ENCODE results near the gene ADK.

GRCh38 chr10:74394416-74394969, 243.5 kb downstream of the ADK start:
- TF ChIP-seq CTCF (IDR thresholded peaks at IDR 0.05; ENCODE audit: insufficient read depth, low read depth, low read length) (no peak), EZH2 (IDR thresholded peaks at IDR 0.05; ENCODE audit: insufficient read depth, low read length) (no peak)
